Measurements from ENCODE around the gene CDH4. TPM values are rescaled to one million over a fixed set of nuclear protein-coding genes. Genes with fewer than 3 reads are reported as not detected.

Gene CDH4
- total RNA-seq, 1 experiment from 2014 or later, result not detected

DNA sequence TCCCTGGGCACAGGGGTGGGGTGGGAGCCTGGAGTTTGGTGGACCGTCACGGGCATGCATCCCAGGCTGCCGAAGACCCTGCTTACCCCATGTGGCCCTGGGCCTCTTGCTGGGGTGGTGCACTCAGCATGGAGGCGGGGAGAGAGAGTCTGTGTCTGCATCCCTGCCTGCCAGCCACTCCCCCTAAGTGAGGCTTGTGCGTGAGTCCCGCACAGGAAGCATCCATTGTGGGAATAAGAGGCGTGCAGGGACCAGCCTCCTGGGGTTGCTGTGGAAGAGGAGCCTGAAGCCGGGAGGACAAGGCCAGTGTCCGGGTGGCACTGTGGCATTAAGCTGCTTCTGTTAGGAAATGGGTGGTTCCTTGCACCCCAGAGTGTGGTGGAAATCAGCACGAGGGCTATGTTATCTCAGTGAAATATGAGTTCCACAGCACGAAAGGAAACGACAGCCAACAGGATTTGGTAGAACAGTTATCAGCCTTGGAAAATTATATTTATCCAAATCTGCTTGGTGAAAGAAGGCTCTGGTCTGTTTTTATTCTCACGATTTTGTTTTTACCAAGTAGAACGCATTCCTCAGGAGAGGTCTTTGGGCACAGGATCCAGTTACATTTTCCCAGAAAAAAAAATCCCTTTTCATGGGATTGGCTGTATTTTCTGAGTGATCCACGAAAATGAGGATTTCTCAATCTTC lies 35.7 kb downstream of the CDH4 start:
- in situ Hi-C loops (cut with HindIII; ENCODE audit: low pct_unique_long_range_greater_than_20kb, low sequenced_read_pairs), result no loop called here
- intact Hi-C loops (cut with micrococcal nuclease; ENCODE audit: unreplicated experiment), result no loop called here
- DNase-seq (ENCODE audit: low read depth, low spot score) (no peak), ATAC-seq (no peak)
- Histone ChIP-seq H3K9me3 (ENCODE audit: control insufficient read depth, insufficient read depth, low read depth, low read length) (no peaks in the 10 kb centered on the region), H3K27ac (ENCODE audit: low read length) (no peak overlapping the region), H3K27me3 (ENCODE audit: control insufficient read depth, insufficient read depth, low read length) (no peaks in the 10 kb centered on the region; the same call in 1 of the 2 replicates), H3K4me3 (ENCODE audit: low read depth in 2 of 2, low read length in 2 of 2) (no peak overlapping the region), H3K4me1 (ENCODE audit: control insufficient read depth, insufficient read depth, low read length) (no peaks in the 10 kb centered on the region), H3K36me3 (ENCODE audit: control insufficient read depth, insufficient read depth, low read length) (no peaks in the 10 kb centered on the region)
- TF ChIP-seq, protein P1, sequence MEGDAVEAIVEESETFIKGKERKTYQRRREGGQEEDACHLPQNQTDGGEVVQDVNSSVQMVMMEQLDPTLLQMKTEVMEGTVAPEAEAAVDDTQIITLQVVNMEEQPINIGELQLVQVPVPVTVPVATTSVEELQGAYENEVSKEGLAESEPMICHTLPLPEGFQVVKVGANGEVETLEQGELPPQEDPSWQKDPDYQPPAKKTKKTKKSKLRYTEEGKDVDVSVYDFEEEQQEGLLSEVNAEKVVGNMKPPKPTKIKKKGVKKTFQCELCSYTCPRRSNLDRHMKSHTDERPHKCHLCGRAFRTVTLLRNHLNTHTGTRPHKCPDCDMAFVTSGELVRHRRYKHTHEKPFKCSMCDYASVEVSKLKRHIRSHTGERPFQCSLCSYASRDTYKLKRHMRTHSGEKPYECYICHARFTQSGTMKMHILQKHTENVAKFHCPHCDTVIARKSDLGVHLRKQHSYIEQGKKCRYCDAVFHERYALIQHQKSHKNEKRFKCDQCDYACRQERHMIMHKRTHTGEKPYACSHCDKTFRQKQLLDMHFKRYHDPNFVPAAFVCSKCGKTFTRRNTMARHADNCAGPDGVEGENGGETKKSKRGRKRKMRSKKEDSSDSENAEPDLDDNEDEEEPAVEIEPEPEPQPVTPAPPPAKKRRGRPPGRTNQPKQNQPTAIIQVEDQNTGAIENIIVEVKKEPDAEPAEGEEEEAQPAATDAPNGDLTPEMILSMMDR (IDR thresholded peaks at IDR 0.05), result no peak
- TF ChIP-seq TCF7L2 (IDR thresholded peaks at IDR 0.05; ENCODE audit: low read depth, low read length), result no peak
- no peak for TF ChIP-seq POLR2AphosphoS5 (IDR thresholded peaks at IDR 0.05; ENCODE audit: low read depth, low read length)
- no peak for TF ChIP-seq SIN3A (IDR thresholded peaks at IDR 0.05; ENCODE audit: borderline replicate concordance, insufficient read depth, low read depth, low read length)
- TF ChIP-seq, protein P2, sequence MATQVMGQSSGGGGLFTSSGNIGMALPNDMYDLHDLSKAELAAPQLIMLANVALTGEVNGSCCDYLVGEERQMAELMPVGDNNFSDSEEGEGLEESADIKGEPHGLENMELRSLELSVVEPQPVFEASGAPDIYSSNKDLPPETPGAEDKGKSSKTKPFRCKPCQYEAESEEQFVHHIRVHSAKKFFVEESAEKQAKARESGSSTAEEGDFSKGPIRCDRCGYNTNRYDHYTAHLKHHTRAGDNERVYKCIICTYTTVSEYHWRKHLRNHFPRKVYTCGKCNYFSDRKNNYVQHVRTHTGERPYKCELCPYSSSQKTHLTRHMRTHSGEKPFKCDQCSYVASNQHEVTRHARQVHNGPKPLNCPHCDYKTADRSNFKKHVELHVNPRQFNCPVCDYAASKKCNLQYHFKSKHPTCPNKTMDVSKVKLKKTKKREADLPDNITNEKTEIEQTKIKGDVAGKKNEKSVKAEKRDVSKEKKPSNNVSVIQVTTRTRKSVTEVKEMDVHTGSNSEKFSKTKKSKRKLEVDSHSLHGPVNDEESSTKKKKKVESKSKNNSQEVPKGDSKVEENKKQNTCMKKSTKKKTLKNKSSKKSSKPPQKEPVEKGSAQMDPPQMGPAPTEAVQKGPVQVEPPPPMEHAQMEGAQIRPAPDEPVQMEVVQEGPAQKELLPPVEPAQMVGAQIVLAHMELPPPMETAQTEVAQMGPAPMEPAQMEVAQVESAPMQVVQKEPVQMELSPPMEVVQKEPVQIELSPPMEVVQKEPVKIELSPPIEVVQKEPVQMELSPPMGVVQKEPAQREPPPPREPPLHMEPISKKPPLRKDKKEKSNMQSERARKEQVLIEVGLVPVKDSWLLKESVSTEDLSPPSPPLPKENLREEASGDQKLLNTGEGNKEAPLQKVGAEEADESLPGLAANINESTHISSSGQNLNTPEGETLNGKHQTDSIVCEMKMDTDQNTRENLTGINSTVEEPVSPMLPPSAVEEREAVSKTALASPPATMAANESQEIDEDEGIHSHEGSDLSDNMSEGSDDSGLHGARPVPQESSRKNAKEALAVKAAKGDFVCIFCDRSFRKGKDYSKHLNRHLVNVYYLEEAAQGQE (IDR thresholded peaks at IDR 0.05; ENCODE audit: insufficient read depth in 1 of 2, low read depth in 2 of 2, low read length in 1 of 2), result no peak
- POLR2A ChIA-PET, result no interaction called here
- CTCF ChIA-PET, result no interaction called here
- BruUV-seq (replicated peaks), result no TSS peak

DNA sequence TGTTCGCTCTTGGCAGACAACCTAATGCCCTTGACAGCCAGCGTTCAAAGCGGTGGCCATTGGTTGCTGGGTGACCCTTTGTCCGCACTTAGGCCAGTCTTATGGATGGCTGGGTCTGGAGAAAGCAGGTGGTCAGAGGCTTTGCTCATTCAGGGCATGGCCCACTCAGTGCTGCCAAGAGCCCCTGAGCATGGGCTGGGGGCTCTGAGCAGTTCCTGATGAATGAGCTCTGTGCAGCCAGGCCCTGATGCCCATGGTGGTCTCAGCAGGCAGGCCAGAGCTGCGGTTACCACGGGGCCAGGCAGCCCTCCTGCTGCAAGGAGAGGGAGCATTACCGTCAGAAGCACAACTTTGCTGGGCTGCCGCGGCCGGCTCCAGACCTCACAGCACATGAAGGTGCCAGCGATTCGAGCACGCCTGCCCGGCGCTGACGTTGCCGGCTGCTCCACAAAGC lies 36.3 kb downstream of the CDH4 start:
- DNase-seq (ENCODE audit: low read depth, low spot score), result no peak
- ATAC-seq, result no peak
- no peaks in the 10 kb centered on the region for H3K9me3 ChIP-seq (ENCODE audit: control insufficient read depth, insufficient read depth, low read depth, low read length)
- CTCF ChIA-PET, result no interaction called here
- intact Hi-C loops (cut with micrococcal nuclease; ENCODE audit: unreplicated experiment), result no loop called here
- no peaks in the 10 kb centered on the region for H3K36me3 ChIP-seq (ENCODE audit: control insufficient read depth, insufficient read depth, low read length)
- in situ Hi-C loops (cut with HindIII; ENCODE audit: low pct_unique_long_range_greater_than_20kb, low sequenced_read_pairs), result no loop called here
- H3K27ac ChIP-seq (ENCODE audit: low read length), result no peak overlapping the region
- no TSS peak for BruUV-seq (replicated peaks)
- POLR2A ChIA-PET, result no interaction called here
- H3K4me3 ChIP-seq (ENCODE audit: low read depth in 2 of 2, low read length in 2 of 2), result no peak overlapping the region
- no peaks in the 10 kb centered on the region; the same call in 1 of the 2 replicates for H3K27me3 ChIP-seq (ENCODE audit: control insufficient read depth, insufficient read depth, low read length)
- H3K4me1 ChIP-seq (ENCODE audit: control insufficient read depth, insufficient read depth, low read length), result no peaks in the 10 kb centered on the region
- TF ChIP-seq POLR2AphosphoS5 (IDR thresholded peaks at IDR 0.05; ENCODE audit: low read depth, low read length) (no peak), SIN3A (IDR thresholded peaks at IDR 0.05; ENCODE audit: borderline replicate concordance, insufficient read depth, low read depth, low read length) (no peak)
- TF ChIP-seq, protein P2 (IDR thresholded peaks at IDR 0.05; ENCODE audit: insufficient read depth in 1 of 2, low read depth in 2 of 2, low read length in 1 of 2), result no peak
